ENCODE measurements around the gene PLEKHA4.
"Not testable (repeated sequence)": the region's sequence is repeated elsewhere in the genome, so short reads cannot be mapped to it uniquely, and the experiment has no call there.

Gene PLEKHA4

GRCh38 chr19:48883726-48884125 is 15.3 kb upstream of the PLEKHA4 start:
- no peak for DNase-seq

GRCh38 chr19:48881741-48882657 is 13.6 kb upstream of the PLEKHA4 start:
- no peak for DNase-seq

- DNase-seq = not testable (repeated sequence)
These were observed 11.3 kb upstream of the PLEKHA4 start for GRCh38 chr19:48879696-48880095.

GRCh38 chr19:48879025-48879637 is 10.7 kb upstream of the PLEKHA4 start:
- no peak for DNase-seq

GRCh38 chr19:48878196-48879024 is 10.0 kb upstream of the PLEKHA4 start:
- DNase-seq = no peak

- DNase-seq = no peak
These were observed 9.4 kb upstream of the PLEKHA4 start for GRCh38 chr19:48877855-48878195.

GRCh38 chr19:48876043-48876981 is 7.9 kb upstream of the PLEKHA4 start:
- peak; percentile 72 for DNase-seq

GRCh38 chr19:48874303-48875135 is 6.1 kb upstream of the PLEKHA4 start:
- DNase-seq = no peak

- DNase-seq = no peak
These were observed 5.3 kb upstream of the PLEKHA4 start for GRCh38 chr19:48873476-48874302.

GRCh38 chr19:48872884-48873475 is 4.6 kb upstream of the PLEKHA4 start:
- peak; percentile 84 for DNase-seq

GRCh38 chr19:48872182-48872883 is 3.9 kb upstream of the PLEKHA4 start, which contains the start of gene PPP1R15A:
Gene PPP1R15A (plus strand): TSS chr19:48872421. CDS start chr19:48873234, 813 bp downstream.
- peak; percentile 99 for DNase-seq

GRCh38 chr19:48871471-48872181 is 3.2 kb upstream of the PLEKHA4 start:
- not testable (repeated sequence) for DNase-seq

- DNase-seq = no peak
These were observed 1.6 kb upstream of the PLEKHA4 start for GRCh38 chr19:48870048-48870447.

GRCh38 chr19:48867746-48868113 is 687 bp downstream of the PLEKHA4 start:
- no peak for DNase-seq

GRCh38 chr19:48867123-48867745 is 1.2 kb downstream of the PLEKHA4 start:
- DNase-seq = no peak

GRCh38 chr19:48866692-48867091 is 1.7 kb downstream of the PLEKHA4 start:
- no peak for DNase-seq

- no peak for DNase-seq
These were observed 5.6 kb downstream of the PLEKHA4 start for GRCh38 chr19:48862827-48863226.

- DNase-seq = no peak
These were observed 7.1 kb downstream of the PLEKHA4 start for GRCh38 chr19:48861313-48861712.
